A549 (cell line): ENCODE data around the gene RELL1.

ENCODE experiments used
- CHD2 ChIP-seq: fragments of 150-350 bp; IDR thresholded peaks from 2 replicates; pipeline ENCODE4 v1.6.1; 2014; ENCODE audit warnings: low read length; ENCODE audit not compliant: partially characterized antibody
- CTCF ChIP-seq: fragments of >200 bp; sonication (Bioruptor Twin); formaldehyde crosslinking; IDR thresholded peaks from 3 replicates; pipeline ENCODE4 v1.5.1; 2016
- EP300 ChIP-seq, 2 experiments: fragments of >200 bp; sonication (Bioruptor Twin); formaldehyde crosslinking; IDR thresholded peaks; 2 replicates in 1 of 2; 3 replicates in 1 of 2; pipeline ENCODE4 v1.6.1; 2016 to 2017
- JUNB ChIP-seq: fragments of >200 bp; sonication (Bioruptor Twin); formaldehyde crosslinking; IDR thresholded peaks from 2 replicates; pipeline ENCODE4 v1.6.1; 2016
- KDM5A ChIP-seq: fragments of 200-600 bp; sonication (generic); IDR thresholded peaks from 2 replicates; pipeline ENCODE4 v1.6.1; 2016; ENCODE audit warnings: antibody characterized with exemption, mild to moderate bottlenecking
- MAZ ChIP-seq: fragments of 150-350 bp; IDR thresholded peaks from 2 replicates; pipeline ENCODE4 v1.6.1; 2014; ENCODE audit warnings: antibody characterized with exemption, low read depth, low read length, borderline replicate concordance
- PHF8 ChIP-seq: fragments of 200-600 bp; sonication (generic); IDR thresholded peaks from 2 replicates; pipeline ENCODE4 v1.6.1; 2016; ENCODE audit warnings: low read depth, mild to moderate bottlenecking, antibody characterized with exemption, moderate library complexity, borderline replicate concordance
- RAD21 ChIP-seq, 2 experiments: fragments of >200 bp in 1 of 2; sonication (Bioruptor Twin) in 1 of 2; formaldehyde crosslinking in 1 of 2; IDR thresholded peaks in 1 of 2; conservative IDR thresholded peaks in 1 of 2; 2 replicates in 1 of 2; 3 replicates in 1 of 2; pipeline ENCODE4 v1.6.1; 2012 to 2018; ENCODE audit warnings: inconsistent platforms in 1 of 2
- REST ChIP-seq: fragments of 200-600 bp; sonication (generic); IDR thresholded peaks from 2 replicates; pipeline ENCODE4 v1.6.1; 2016; ENCODE audit warnings: antibody characterized with exemption, mild to moderate bottlenecking, moderate library complexity
- SMC3 ChIP-seq: fragments of >200 bp; sonication (Bioruptor Twin); formaldehyde crosslinking; IDR thresholded peaks from 3 replicates; pipeline ENCODE4 v1.6.1; 2018; ENCODE audit warnings: inconsistent platforms
- TF ChIP-seq, protein P1 (sequence below): IDR thresholded peaks from 2 replicates; pipeline ENCODE4 v1.6.1; 2012
- TF ChIP-seq, protein P2 (sequence below): fragments of 250-450 bp; sonication (Bioruptor Pico); IDR thresholded peaks from 2 replicates; pipeline ENCODE4 v1.5.0; 2021; ENCODE audit warnings: mild to moderate bottlenecking, moderate library complexity, borderline replicate concordance

DNA sequence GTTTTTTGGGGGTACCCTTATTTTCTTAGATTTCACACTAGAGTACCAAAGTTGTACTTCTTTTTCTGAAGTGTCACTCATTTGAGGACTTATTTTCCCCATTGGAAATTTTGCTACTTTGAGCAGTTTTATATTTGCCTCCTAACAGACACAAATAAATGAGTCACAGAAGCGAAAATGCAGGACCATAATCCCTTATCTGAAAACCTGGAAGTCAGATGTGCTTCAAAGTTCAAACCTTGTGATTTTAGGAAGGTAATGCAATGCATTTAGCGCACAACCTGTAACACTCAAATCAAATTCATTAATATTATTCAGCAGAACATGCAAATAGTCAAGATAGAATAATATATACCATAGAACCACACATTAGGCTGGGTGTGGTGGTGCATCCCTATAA lies 6.9 kb downstream of the RELL1 start:
- TF ChIP-seq JUNB (no peak), CTCF (no peak), EP300 (IDR thresholded peaks at IDR 0.05) (no peak), CHD2 (no peak), RAD21 (conservative IDR thresholded peaks at IDR 0.05 in 1 of 2, IDR thresholded peaks at IDR 0.05 in 1 of 2) (no peak), REST (no peak), KDM5A (no peak), PHF8 (no peak), SMC3 (no peak), MAZ (no peak)
- TF ChIP-seq, protein P1, sequence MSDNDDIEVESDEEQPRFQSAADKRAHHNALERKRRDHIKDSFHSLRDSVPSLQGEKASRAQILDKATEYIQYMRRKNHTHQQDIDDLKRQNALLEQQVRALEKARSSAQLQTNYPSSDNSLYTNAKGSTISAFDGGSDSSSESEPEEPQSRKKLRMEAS = no peak
- TF ChIP-seq, protein P2, sequence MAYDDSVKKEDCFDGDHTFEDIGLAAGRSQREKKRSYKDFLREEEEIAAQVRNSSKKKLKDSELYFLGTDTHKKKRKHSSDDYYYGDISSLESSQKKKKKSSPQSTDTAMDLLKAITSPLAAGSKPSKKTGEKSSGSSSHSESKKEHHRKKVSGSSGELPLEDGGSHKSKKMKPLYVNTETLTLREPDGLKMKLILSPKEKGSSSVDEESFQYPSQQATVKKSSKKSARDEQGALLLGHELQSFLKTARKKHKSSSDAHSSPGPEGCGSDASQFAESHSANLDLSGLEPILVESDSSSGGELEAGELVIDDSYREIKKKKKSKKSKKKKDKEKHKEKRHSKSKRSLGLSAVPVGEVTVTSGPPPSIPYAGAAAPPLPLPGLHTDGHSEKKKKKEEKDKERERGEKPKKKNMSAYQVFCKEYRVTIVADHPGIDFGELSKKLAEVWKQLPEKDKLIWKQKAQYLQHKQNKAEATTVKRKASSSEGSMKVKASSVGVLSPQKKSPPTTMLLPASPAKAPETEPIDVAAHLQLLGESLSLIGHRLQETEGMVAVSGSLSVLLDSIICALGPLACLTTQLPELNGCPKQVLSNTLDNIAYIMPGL (CRISPR knock-in tag) = no peak
